Measurements from ENCODE around the gene GNAI2.
A peak's percentile ranks its signal among the peaks of the same experiment; 100 is the strongest.
"Not testable (repeated sequence)": the region's sequence is repeated elsewhere in the genome, so short reads cannot be mapped to it uniquely, and the experiment has no call there.

GNAI2 gene

DNA sequence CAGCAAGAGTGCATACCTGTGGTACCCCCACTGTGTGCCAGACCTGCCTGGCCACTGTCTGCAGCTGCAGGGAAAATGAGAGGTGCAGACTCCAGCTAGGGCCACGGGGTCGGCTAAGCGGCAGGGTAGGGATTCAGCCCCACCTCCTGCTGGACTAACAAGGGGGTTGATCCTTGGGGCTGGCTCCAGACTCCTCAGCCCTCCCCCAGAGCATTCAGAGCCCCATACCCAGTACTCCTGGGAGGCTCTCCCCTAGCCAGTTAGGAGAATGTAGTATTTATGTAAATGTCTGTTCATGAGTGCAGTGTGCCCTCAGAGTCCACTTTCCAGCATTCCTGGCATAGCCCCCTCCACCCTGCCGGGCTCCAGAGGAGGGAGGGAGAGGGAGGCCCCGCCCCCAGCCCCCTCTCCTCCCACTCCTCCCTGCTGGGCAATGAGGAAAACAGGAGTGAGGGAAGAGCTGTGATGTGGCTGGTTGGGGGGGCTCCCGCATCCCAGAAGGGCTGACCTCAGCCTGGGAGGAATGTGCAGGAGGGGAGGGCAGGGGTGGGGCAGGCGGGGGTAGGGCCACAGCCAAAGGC, 28.5 kb downstream of the GNAI2 start:
- no peak for DNase-seq (ENCODE audit: low spot score)

DNA sequence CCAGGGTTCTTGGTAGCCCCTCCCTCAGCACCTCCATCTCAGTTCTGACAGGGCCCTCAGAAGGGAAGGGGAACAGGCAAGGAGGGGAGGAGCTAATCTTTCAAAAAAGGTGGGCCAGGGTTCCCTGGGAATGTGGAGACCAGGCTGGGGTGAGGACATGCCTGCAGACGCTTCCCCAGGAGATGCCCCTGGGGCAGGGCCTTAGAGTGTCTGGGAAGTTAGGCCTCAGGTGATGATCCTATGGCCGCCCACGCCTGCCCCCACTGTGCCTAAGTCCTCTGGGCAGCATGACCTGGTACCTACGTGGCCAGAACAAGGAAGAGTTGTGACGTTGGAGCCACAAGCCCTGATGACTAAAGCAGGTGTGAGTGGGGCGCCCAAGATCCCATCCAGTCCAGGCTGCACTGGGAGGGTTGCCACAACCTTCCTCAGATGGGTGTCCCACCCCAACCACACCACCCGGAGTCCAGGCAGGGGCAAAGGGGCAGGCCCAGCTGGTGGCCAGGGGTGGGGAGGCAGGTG, 29.0 kb downstream of the GNAI2 start:
- no peak for DNase-seq (ENCODE audit: low spot score)

DNA sequence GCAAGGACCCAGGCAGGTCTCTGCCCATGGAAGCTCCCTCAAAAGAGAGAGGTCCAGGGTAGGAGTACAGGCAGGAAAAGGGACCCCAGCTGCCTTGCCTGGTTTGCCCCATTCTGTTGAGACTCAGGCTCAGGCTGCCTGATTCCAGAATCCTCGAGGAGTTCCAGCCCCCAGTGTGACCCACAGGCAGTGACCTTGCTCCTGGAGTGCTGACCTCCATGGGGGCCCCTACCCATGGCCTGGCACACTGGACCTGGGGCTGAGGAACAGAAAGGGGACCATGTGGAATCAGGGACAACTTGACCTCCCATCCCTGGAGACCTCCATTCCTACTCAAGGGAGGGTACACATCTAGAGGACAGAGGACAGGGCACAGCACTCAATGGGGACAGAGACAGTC, 29.6 kb downstream of the GNAI2 start:
- no peak for DNase-seq (ENCODE audit: low spot score)

- no peak for DNase-seq (ENCODE audit: low spot score)
Observed at GRCh38 chr3:50266017-50266416, 30.0 kb downstream of the GNAI2 start.

DNA sequence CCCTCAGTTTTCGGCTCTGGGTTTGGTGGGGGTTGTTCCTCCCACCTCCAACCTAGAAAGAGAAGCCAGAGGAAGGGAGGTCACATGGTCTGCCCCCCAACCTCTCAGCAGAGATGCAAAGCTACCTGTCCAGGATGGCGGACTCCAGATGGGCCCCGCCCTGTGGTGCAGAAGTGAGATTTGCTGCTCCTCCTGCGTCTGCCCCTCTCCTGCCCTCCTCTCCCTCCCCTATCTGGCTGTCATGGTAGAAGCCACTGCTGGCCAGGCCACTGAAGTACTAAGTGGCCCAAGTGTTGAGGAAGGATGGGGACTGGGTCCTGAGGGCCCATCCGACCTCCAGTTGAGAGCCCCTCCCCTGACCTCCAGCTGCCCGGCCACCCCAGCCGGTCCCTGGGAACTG, 30.8 kb downstream of the GNAI2 start:
- DNase-seq (ENCODE audit: low spot score): no peak

DNA sequence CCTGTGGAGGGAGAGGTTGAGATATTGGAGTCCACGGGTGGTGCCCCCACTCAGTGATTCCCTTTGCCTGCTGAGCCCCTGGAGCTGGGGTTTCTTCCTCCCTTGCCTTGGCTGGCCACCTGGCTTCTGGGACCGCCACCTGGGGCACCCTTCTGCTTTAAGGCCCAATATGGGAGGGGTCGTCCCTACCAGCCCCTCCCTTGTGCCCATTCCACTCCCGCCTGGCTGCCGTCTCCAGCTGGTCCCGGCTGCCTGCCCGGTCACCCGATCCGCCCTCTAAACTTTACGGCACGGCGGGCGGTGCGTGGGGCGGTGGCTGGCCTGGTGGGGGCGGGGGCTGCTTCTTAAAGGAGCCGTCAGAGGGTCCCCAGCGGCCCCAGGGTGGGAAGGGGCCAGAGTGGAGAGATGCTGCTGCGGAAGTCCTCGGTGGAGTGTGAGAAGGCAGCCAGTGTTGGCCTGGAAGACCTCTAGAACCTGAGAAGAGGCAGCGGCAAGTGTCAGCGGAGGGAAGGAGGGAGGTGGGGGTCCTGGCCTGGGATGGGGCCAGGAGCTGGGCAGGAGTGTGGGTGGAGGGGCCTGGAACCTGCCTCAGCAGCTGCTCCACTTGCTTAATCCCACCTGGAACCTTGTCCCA, 31.4 kb downstream of the GNAI2 start:
- DNase-seq (ENCODE audit: low spot score): no peak

DNA sequence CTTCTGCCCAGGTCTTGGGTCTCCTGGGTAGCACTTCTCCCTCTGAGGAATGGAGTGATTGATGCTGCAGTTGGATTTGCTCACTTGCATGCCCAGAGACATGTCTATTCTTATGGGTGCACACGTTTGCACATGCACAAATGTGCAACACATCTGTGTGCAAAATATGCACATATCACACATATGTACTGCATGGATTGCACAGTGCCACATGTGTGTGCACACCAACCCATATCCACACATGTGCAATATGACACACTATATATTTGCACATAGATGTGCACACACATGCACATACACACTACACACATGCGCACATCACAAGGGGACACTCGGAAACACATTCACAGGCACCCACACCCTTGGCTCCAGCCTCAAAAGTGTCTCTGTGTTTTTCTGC, 32.3 kb downstream of the GNAI2 start:
- DNase-seq (ENCODE audit: low spot score): no peak

GRCh38 chr3:50268703-50269451, 32.9 kb downstream of the GNAI2 start, which contains the start of gene SEMA3B:
TSS of gene SEMA3B (plus strand) at chr3:50269147. CDS start at chr3:50269241, 94 bp downstream.
- DNase-seq (ENCODE audit: low spot score): no peak

- DNase-seq (ENCODE audit: low spot score): no peak
Observed at GRCh38 chr3:50269460-50269859, 33.5 kb downstream of the GNAI2 start.

GRCh38 chr3:50269977-50270413, 34.0 kb downstream of the GNAI2 start:
- no peak for DNase-seq (ENCODE audit: low spot score)

GRCh38 chr3:50270422-50271224, 34.6 kb downstream of the GNAI2 start:
- no peak for DNase-seq (ENCODE audit: low spot score)

- no peak for DNase-seq (ENCODE audit: low spot score)
Observed at GRCh38 chr3:50271314-50271936, 35.4 kb downstream of the GNAI2 start.

- DNase-seq (ENCODE audit: low spot score): not testable (repeated sequence)
Observed at GRCh38 chr3:50272538-50272910, 36.5 kb downstream of the GNAI2 start.

DNA sequence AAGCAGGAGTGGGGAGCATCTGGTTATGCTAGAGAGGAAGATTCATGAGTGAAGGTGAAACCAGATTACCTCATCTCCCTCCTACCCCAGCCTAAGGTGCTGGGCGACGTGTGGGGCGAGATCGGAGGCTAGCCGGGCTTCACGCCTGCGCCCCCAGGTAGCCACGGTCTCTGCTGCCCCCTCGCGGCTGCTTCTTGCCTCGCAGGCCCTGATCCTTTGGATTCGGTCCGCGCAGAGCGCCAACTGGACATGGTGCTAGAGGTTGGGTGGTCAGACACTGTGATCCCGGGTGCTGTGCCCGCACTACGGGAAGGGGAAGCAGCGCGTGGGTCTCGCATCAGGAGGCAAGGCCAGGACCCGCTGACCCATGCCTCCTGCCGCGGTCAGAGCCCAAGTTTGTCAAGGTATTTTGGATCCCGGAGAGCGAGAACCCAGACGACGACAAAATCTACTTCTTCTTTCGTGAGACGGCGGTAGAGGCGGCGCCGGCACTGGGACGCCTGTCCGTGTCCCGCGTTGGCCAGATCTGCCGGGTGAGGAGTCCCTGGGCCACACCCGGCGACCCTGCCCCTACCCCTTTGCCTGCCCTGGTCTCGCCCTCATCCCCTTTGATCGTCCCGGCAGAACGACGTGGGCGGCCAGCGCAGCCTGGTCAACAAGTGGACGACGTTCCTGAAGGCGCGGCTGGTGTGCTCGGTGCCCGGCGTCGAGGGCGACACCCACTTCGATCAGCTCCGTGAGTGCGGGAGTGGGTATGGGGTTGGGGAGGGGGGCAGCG, 37.1 kb downstream of the GNAI2 start:
- peak; percentile 70 for DNase-seq (ENCODE audit: low spot score)

- DNase-seq (ENCODE audit: low spot score): no peak
Observed at GRCh38 chr3:50273689-50274065, 37.7 kb downstream of the GNAI2 start.

DNA sequence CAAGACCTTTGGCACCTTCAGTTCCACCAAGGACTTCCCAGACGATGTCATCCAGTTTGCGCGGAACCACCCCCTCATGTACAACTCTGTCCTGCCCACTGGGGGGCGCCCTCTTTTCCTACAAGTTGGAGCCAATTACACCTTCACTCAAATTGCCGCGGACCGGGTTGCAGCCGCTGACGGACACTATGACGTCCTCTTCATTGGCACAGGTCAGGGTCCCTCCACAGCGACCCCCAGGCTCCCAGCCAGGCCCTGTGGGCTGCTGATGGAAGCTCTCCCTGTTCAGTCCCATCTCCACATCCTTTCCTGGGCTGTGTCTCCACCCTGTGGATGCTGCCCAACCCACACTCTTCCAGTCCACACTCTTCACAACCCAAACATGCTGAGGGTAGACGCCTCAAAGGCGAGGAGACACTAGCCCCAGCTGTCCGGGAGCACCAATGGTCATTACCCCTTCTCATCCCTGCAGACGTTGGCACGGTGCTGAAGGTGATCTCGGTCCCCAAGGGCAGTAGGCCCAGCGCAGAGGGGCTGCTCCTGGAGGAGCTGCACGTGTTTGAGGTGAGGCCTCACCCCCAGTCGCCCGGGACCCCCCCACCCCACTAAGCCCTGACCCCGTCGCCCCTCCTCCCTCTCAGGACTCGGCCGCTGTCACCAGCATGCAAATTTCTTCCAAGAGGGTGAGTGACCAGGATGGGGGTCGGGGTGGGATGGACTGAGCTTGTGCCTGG, 38.5 kb downstream of the GNAI2 start:
- peak; percentile 63 for DNase-seq (ENCODE audit: low spot score)

DNA sequence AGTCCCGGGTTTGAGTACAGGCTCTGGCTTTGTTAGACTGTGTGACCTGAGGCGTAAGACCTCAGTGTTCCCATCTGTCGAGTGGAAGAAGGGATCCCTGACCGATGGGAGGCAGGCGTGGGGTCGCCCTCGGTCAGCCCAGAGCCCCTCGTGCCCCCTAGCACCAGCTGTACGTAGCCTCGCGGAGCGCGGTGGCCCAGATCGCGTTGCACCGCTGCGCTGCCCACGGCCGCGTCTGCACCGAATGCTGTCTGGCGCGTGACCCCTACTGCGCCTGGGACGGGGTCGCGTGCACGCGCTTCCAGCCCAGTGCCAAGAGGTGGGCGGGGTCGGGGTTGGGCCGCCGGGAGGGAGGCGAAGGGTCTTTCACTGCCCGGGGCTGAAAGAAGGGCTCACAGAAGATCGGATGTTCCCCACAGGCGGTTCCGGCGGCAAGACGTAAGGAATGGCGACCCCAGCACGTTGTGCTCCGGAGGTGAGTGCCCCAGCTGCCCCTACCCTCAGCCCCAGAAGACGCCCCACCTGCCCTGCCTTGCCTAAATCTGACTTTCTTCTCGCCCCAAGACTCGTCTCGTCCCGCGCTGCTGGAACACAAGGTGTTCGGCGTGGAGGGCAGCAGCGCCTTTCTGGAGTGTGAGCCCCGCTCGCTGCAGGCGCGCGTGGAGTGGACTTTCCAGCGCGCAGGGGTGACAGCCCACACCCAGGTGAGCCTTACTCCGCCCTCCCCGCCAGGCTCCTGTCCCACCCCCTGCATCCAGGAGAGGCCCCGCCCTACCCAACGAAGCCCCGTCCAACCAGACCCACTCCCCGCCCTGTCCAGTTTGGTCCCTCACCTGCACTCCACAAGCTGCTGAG, 39.4 kb downstream of the GNAI2 start:
- DNase-seq (ENCODE audit: low spot score): no peak

DNA sequence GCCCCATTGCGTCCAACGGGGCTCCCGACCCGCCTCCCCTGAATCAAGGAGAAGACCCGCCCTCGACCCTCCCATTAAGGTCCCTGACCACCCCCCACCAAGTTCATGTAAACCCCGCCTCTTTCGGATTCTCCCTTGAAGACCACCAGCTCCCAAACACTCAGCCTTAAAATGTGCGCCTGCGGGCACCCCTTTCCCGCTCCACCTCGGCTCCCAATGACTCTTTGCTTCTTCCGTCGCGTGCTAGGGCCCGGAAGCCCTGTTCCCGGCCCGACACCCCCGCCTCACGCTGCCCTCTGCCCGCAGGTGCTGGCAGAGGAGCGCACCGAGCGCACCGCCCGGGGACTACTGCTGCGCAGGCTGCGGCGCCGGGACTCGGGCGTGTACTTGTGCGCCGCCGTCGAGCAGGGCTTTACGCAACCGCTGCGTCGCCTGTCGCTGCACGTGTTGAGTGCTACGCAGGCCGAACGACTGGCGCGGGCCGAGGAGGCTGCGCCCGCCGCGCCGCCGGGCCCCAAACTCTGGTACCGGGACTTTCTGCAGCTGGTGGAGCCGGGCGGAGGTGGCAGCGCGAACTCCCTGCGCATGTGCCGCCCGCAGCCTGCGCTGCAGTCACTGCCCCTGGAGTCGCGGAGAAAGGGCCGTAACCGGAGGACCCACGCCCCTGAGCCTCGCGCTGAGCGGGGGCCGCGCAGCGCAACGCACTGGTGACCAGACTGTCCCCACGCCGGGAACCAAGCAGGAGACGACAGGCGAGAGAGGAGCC, 40.2 kb downstream of the GNAI2 start:
- no peak for DNase-seq (ENCODE audit: low spot score)

DNA sequence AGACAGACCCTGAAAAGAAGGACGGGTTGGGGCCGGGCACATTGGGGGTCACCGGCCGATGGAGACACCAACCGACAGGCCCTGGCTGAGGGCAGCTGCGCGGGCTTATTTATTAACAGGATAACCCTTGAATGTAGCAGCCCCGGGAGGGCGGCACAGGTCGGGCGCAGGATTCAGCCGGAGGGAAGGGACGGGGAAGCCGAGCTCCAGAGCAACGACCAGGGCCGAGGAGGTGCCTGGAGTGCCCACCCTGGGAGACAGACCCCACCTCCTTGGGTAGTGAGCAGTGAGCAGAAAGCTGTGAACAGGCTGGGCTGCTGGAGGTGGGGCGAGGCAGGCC, 40.7 kb downstream of the GNAI2 start:
- DNase-seq (ENCODE audit: low spot score): no peak

Data from RKO (cell line).